COLO829 (cell line): ENCODE measurements around the gene MEGF9.
"Not testable (repeated sequence)": the region's sequence is repeated elsewhere in the genome, so short reads cannot be mapped to it uniquely, and the experiment has no call there.

ENCODE experiments used
- DNase-seq: peaks from one replicate; pipeline ENCODE4 v3.0.0; 2012; ENCODE audit warnings: low spot score

The MEGF9 gene

GRCh38 chr9:120655005-120655622, 59.2 kb downstream of the MEGF9 start:
- no peak for DNase-seq

- DNase-seq: no peak
Measured at GRCh38 chr9:120654272-120654671, 60.0 kb downstream of the MEGF9 start.

- DNase-seq: no peak
Measured at GRCh38 chr9:120653762-120654161, 60.5 kb downstream of the MEGF9 start.

- no peak for DNase-seq
Measured at GRCh38 chr9:120652934-120653333, 61.3 kb downstream of the MEGF9 start.

GRCh38 chr9:120650352-120650751, 63.9 kb downstream of the MEGF9 start:
- peak; percentile 73 for DNase-seq

- DNase-seq: no peak
Measured at GRCh38 chr9:120648581-120649197, 65.6 kb downstream of the MEGF9 start.

GRCh38 chr9:120646948-120647347, 67.3 kb downstream of the MEGF9 start:
- DNase-seq: no peak

- DNase-seq: peak; percentile 38
Measured at GRCh38 chr9:120645760-120646159, 68.5 kb downstream of the MEGF9 start.

- DNase-seq: peak; percentile 88
Measured at GRCh38 chr9:120643061-120643460, 71.2 kb downstream of the MEGF9 start.

- no peak for DNase-seq
Measured at GRCh38 chr9:120642129-120642770, 72.0 kb downstream of the MEGF9 start.

GRCh38 chr9:120640874-120641273, 73.4 kb downstream of the MEGF9 start:
- DNase-seq: not testable (repeated sequence)

- DNase-seq: no peak
Measured at GRCh38 chr9:120640380-120640779, 73.9 kb downstream of the MEGF9 start.

GRCh38 chr9:120637919-120638318, 76.4 kb downstream of the MEGF9 start:
- no peak for DNase-seq

GRCh38 chr9:120636194-120636957, 77.9 kb downstream of the MEGF9 start:
- no peak for DNase-seq

- DNase-seq: no peak
Measured at GRCh38 chr9:120635011-120635410, 79.3 kb downstream of the MEGF9 start.

GRCh38 chr9:120630333-120630732, 83.9 kb downstream of the MEGF9 start:
- DNase-seq: no peak

GRCh38 chr9:120628925-120629497, 85.3 kb downstream of the MEGF9 start:
- not testable (repeated sequence) for DNase-seq

GRCh38 chr9:120628207-120628924, 85.9 kb downstream of the MEGF9 start:
- DNase-seq: no peak

- no peak for DNase-seq
Measured at GRCh38 chr9:120627073-120627472, 87.2 kb downstream of the MEGF9 start.

- no peak for DNase-seq
Measured at GRCh38 chr9:120626512-120626911, 87.8 kb downstream of the MEGF9 start.

GRCh38 chr9:120625222-120625621, 89.0 kb downstream of the MEGF9 start:
- no peak for DNase-seq

GRCh38 chr9:120622790-120623189, 91.5 kb downstream of the MEGF9 start:
- DNase-seq: no peak
